GM23338 (cell line): Measurements from ENCODE around the gene PLEKHM1. TPM values are rescaled to one million over a fixed set of nuclear protein-coding genes. Genes with fewer than 3 reads are reported as not detected.
"Not testable (repeated sequence)": the region's sequence is repeated elsewhere in the genome, so short reads cannot be mapped to it uniquely, and the experiment has no call there.

Experiments used
- ATAC-seq: fragments of 200-7000 bp; cut with Tn5 transposase; 3 replicates; pipeline ENCODE4 v1.9.1; 2020
- DNase-seq: peaks from one replicate; pipeline ENCODE4 v3.0.0-alpha.2; 2015; ENCODE audit warnings: low spot score
- H2AFZ ChIP-seq: fragments of 200-600 bp; sonication (generic); 2 replicates; pipeline ENCODE4 v1.8.0; 2016; ENCODE audit warnings: antibody characterized with exemption, mild to moderate bottlenecking, moderate library complexity
- H3F3A ChIP-seq: fragments of 200-600 bp; sonication (generic); replicated peaks from 2 replicates; pipeline ENCODE4 v1.8.0; 2017; ENCODE audit warnings: antibody characterized with exemption, mixed run types, low read depth
- H3K27ac ChIP-seq: fragments of 200-600 bp; sonication (generic); 2 replicates; pipeline ENCODE4 v1.6.1; 2016; ENCODE audit warnings: low read depth
- H3K27me3 ChIP-seq: fragments of 200-600 bp; sonication (generic); 2 replicates; pipeline ENCODE4 v1.8.0; 2016; ENCODE audit warnings: mild to moderate bottlenecking, mixed run types, moderate library complexity; ENCODE audit not compliant: insufficient read depth
- H3K36me3 ChIP-seq: fragments of 200-600 bp; sonication (generic); 2 replicates; pipeline ENCODE4 v1.8.0; 2016; ENCODE audit warnings: mild to moderate bottlenecking; ENCODE audit not compliant: insufficient read depth
- H3K4me1 ChIP-seq: fragments of 200-600 bp; sonication (generic); 2 replicates; pipeline ENCODE4 v1.8.0; 2016; ENCODE audit warnings: mild to moderate bottlenecking, moderate library complexity; ENCODE audit not compliant: insufficient read depth
- H3K4me2 ChIP-seq: fragments of 200-600 bp; sonication (generic); 2 replicates; pipeline ENCODE4 v1.7.1; 2017; ENCODE audit warnings: mixed run types
- H3K4me3 ChIP-seq: fragments of 200-600 bp; sonication (generic); 2 replicates; pipeline ENCODE4 v1.6.1; 2016; ENCODE audit warnings: mixed run types
- H3K79me2 ChIP-seq: fragments of 200-600 bp; sonication (generic); replicated peaks from 2 replicates; pipeline ENCODE4 v1.8.0; 2017; ENCODE audit warnings: mild to moderate bottlenecking; ENCODE audit not compliant: insufficient read depth
- H3K9me2 ChIP-seq: fragments of 200-600 bp; sonication (generic); 2 replicates; pipeline ENCODE4 v1.8.0; 2017; ENCODE audit not compliant: insufficient read depth
- H4K20me1 ChIP-seq: fragments of 200-600 bp; sonication (generic); replicated peaks from 2 replicates; pipeline ENCODE4 v1.8.0; 2017; ENCODE audit warnings: mild to moderate bottlenecking; ENCODE audit not compliant: insufficient read depth
- H3K27ac Mint-ChIP-seq: 2 replicates; pipeline ENCODE4 v1.8.0; 2020; ENCODE audit warnings: inconsistent platforms, mild to moderate bottlenecking, moderate library complexity, mixed read lengths
- H3K27me3 Mint-ChIP-seq: 3 replicates; pipeline ENCODE4 v1.8.0; 2022; ENCODE audit warnings: low read depth, mild to moderate bottlenecking, moderate library complexity, mixed read lengths, inconsistent platforms; ENCODE audit not compliant: insufficient read depth, poor library complexity
- H3K36me3 Mint-ChIP-seq: 3 replicates; pipeline ENCODE4 v1.8.0; 2021; ENCODE audit warnings: low read depth, mild to moderate bottlenecking, inconsistent platforms, moderate library complexity, mixed read lengths
- H3K4me1 Mint-ChIP-seq: 3 replicates; pipeline ENCODE4 v1.8.0; 2020; ENCODE audit warnings: mild to moderate bottlenecking, inconsistent platforms, mixed read lengths
- H3K4me3 Mint-ChIP-seq: 3 replicates; pipeline ENCODE4 v1.8.0; 2021; ENCODE audit warnings: moderate library complexity, mild to moderate bottlenecking, inconsistent platforms, mixed read lengths
- H3K9me3 Mint-ChIP-seq: 3 replicates; pipeline ENCODE4 v1.8.0; 2020; ENCODE audit warnings: moderate library complexity, mild to moderate bottlenecking, inconsistent platforms, mixed read lengths
- polyA plus RNA-seq: library from polyadenylated mRNA; unstranded; fragments of >200 nt; fragmentation: Nextera tagmentation; extraction: Ambion mirVana; gene quantifications from 2 replicates; pipeline ENCODE4 v1.2.1, GENCODE V29; 2016
- total RNA-seq: library from RNA; depleted of rRNA; stranded (reverse); fragments of >200 nt; shearing (Covaris generic); gene quantifications from 2 replicates; pipeline ENCODE4 v1.2.3, GENCODE V29; 2014

Gene PLEKHM1
- total and polyA plus RNA-seq, 2 experiments from 2014 or later: 4.4 to 17.9 TPM

- not testable (repeated sequence) for ATAC-seq, H3K9me2 ChIP-seq, H3K4me1 ChIP-seq, H3K27ac Mint-ChIP-seq, H3K4me3 ChIP-seq, H3K27me3 ChIP-seq, H3K27ac ChIP-seq, H2AFZ ChIP-seq, H3K36me3 ChIP-seq, H3K4me1 Mint-ChIP-seq, H4K20me1 ChIP-seq, H3K36me3 Mint-ChIP-seq, H3K9me3 Mint-ChIP-seq, H3K4me3 Mint-ChIP-seq, DNase-seq, H3F3A ChIP-seq, H3K27me3 Mint-ChIP-seq, H3K4me2 ChIP-seq, H3K79me2 ChIP-seq
Measured at GRCh38 chr17:45499208-45499607, 8.7 kb upstream of the PLEKHM1 start.

- H3K27ac ChIP-seq, H3K4me1 ChIP-seq, H3K9me3 Mint-ChIP-seq, H3K4me1 Mint-ChIP-seq, H3K36me3 ChIP-seq, H3K27me3 ChIP-seq, H3K4me3 Mint-ChIP-seq, DNase-seq, H3K79me2 ChIP-seq, H3K4me3 ChIP-seq, H3K36me3 Mint-ChIP-seq, H3K27me3 Mint-ChIP-seq, ATAC-seq, H3F3A ChIP-seq, H4K20me1 ChIP-seq, H3K9me2 ChIP-seq, H3K4me2 ChIP-seq, H2AFZ ChIP-seq, H3K27ac Mint-ChIP-seq: not testable (repeated sequence)
Measured at GRCh38 chr17:45498377-45498776, 7.9 kb upstream of the PLEKHM1 start.

- ATAC-seq, H3F3A ChIP-seq, H3K9me2 ChIP-seq, H3K4me2 ChIP-seq, H3K4me1 Mint-ChIP-seq, H3K36me3 ChIP-seq, H3K4me3 ChIP-seq, H2AFZ ChIP-seq, H3K4me3 Mint-ChIP-seq, H3K4me1 ChIP-seq, H4K20me1 ChIP-seq, H3K79me2 ChIP-seq, DNase-seq, H3K9me3 Mint-ChIP-seq, H3K27me3 ChIP-seq, H3K27ac Mint-ChIP-seq, H3K27ac ChIP-seq, H3K36me3 Mint-ChIP-seq, H3K27me3 Mint-ChIP-seq: not testable (repeated sequence)
Measured at GRCh38 chr17:45497449-45497848, 6.9 kb upstream of the PLEKHM1 start.

GRCh38 chr17:45496507-45496906 lies 6.0 kb upstream of the PLEKHM1 start:
- H3K27ac ChIP-seq, H3K9me3 Mint-ChIP-seq, H3K4me3 Mint-ChIP-seq, H3K4me2 ChIP-seq, H3K4me1 Mint-ChIP-seq, H3K27me3 ChIP-seq, H3K36me3 ChIP-seq, H3K4me3 ChIP-seq, H3K4me1 ChIP-seq, H3K9me2 ChIP-seq, H4K20me1 ChIP-seq, H3K36me3 Mint-ChIP-seq, ATAC-seq, H3K27me3 Mint-ChIP-seq, H3K27ac Mint-ChIP-seq, DNase-seq, H3K79me2 ChIP-seq, H2AFZ ChIP-seq, H3F3A ChIP-seq: not testable (repeated sequence)

GRCh38 chr17:45494556-45494955 lies 4.0 kb upstream of the PLEKHM1 start:
- H3K27ac Mint-ChIP-seq: not testable (repeated sequence)

GRCh38 chr17:45492156-45492555 lies 1.6 kb upstream of the PLEKHM1 start:
- not testable (repeated sequence) for DNase-seq, H3K36me3 Mint-ChIP-seq, H3K4me1 Mint-ChIP-seq, H3K27me3 Mint-ChIP-seq, H3K4me1 ChIP-seq, H3K4me2 ChIP-seq, H3K27me3 ChIP-seq, H3K79me2 ChIP-seq, H3K9me2 ChIP-seq, H2AFZ ChIP-seq, H3K4me3 ChIP-seq, ATAC-seq, H4K20me1 ChIP-seq, H3K36me3 ChIP-seq, H3K9me3 Mint-ChIP-seq, H3K4me3 Mint-ChIP-seq, H3F3A ChIP-seq, H3K27ac ChIP-seq, H3K27ac Mint-ChIP-seq

More at GRCh38 chr17:45494556-45494955, 4.0 kb upstream of the PLEKHM1 start:
- not testable (repeated sequence) for H3K27me3 Mint-ChIP-seq, H3K27ac ChIP-seq, DNase-seq, H3K4me3 Mint-ChIP-seq, H2AFZ ChIP-seq, H3K36me3 ChIP-seq, ATAC-seq, H3K4me1 Mint-ChIP-seq, H3K27me3 ChIP-seq, H4K20me1 ChIP-seq, H3F3A ChIP-seq, H3K9me2 ChIP-seq, H3K4me2 ChIP-seq, H3K4me1 ChIP-seq, H3K36me3 Mint-ChIP-seq, H3K9me3 Mint-ChIP-seq, H3K79me2 ChIP-seq, H3K4me3 ChIP-seq

- not testable (repeated sequence) for H3K36me3 ChIP-seq, H3K27me3 ChIP-seq, H4K20me1 ChIP-seq, H3K4me1 ChIP-seq, H3K9me2 ChIP-seq, H3F3A ChIP-seq, H3K79me2 ChIP-seq, H3K4me1 Mint-ChIP-seq, H3K27ac Mint-ChIP-seq, H3K27me3 Mint-ChIP-seq, H3K27ac ChIP-seq, H3K36me3 Mint-ChIP-seq, H3K9me3 Mint-ChIP-seq, H2AFZ ChIP-seq
- H3K4me3 Mint-ChIP-seq: peak overlapping the region; percentile 87
- H3K4me3 ChIP-seq: peak overlapping the region; percentile 78
- H3K4me2 ChIP-seq: peak overlapping the region; percentile 84
- DNase-seq (peak; percentile 29), ATAC-seq (peak; percentile 67)
Measured at GRCh38 chr17:45490198-45490597, 323 bp downstream of the PLEKHM1 start.
